Measurements from ENCODE around the gene MYL7. TPM values are rescaled to one million over a fixed set of nuclear protein-coding genes. Genes with fewer than 3 reads are reported as not detected.
"Not testable (repeated sequence)": the region's sequence is repeated elsewhere in the genome, so short reads cannot be mapped to it uniquely, and the experiment has no call there.

MYL7 gene
- total RNA-seq = not detected

GRCh38 chr7:44141221-44141850 is at the start of gene MYL7:
MYL7 (minus strand) TSS chr7:44141332; CDS start chr7:44141305, 27 bp downstream.
- DNase-seq (ENCODE audit: low spot score) = no peak
- ATAC-seq = no peak
- intact Hi-C loops (cut with DNase I) = no loop called here

GRCh38 chr7:44189993-44190872 is 49.1 kb upstream of the MYL7 start:
- DNase-seq (ENCODE audit: low spot score) (no peak), ATAC-seq (no peak)
- intact Hi-C loops (cut with DNase I) = loop anchor here (10.0 kb wide), 1 partner anchor 115 kb away; no protein-coding TSS in a partner anchor

- no peak for ATAC-seq
- DNase-seq (ENCODE audit: low spot score) = no peak
- intact Hi-C loops (cut with DNase I) = loop anchor here (10.0 kb wide), 1 partner anchor 115 kb away; no protein-coding TSS in a partner anchor
These were observed 48.3 kb upstream of the MYL7 start, which contains the start of gene GCK for GRCh38 chr7:44189286-44189992. GCK (minus strand) TSS chr7:44189439; CDS start chr7:44188953, 486 bp downstream.

- intact Hi-C loops (cut with DNase I) = loop anchor here (10.0 kb wide), 1 partner anchor 114 kb away; no protein-coding TSS in a partner anchor
- ATAC-seq = no peak
- DNase-seq (ENCODE audit: low spot score) = no peak
These were observed 47.5 kb upstream of the MYL7 start for GRCh38 chr7:44188480-44189225.

- DNase-seq (ENCODE audit: low spot score) (no peak), ATAC-seq (no peak)
- intact Hi-C loops (cut with DNase I) = loop anchor here (10.0 kb wide), 1 partner anchor 113 kb away; no protein-coding TSS in a partner anchor
These were observed 46.7 kb upstream of the MYL7 start for GRCh38 chr7:44187636-44188416.

GRCh38 chr7:44186736-44187135 is 45.6 kb upstream of the MYL7 start:
- intact Hi-C loops (cut with DNase I) = loop anchor here (10.0 kb wide), 1 partner anchor 112 kb away; no protein-coding TSS in a partner anchor
- ATAC-seq = no peak
- no peak for DNase-seq (ENCODE audit: low spot score)

GRCh38 chr7:44185729-44186128 is 44.6 kb upstream of the MYL7 start:
- intact Hi-C loops (cut with DNase I) = loop anchor here (10.0 kb wide), 1 partner anchor 111 kb away; no protein-coding TSS in a partner anchor
- DNase-seq (ENCODE audit: low spot score) = no peak
- ATAC-seq = no peak

- intact Hi-C loops (cut with DNase I) = loop anchor here (10.0 kb wide), 1 partner anchor 110 kb away; no protein-coding TSS in a partner anchor
These were observed 43.8 kb upstream of the MYL7 start for GRCh38 chr7:44184873-44185446.

GRCh38 chr7:44184206-44184872 is 43.2 kb upstream of the MYL7 start:
- intact Hi-C loops (cut with DNase I) = loop anchor here (10.0 kb wide), 1 partner anchor 110 kb away; no protein-coding TSS in a partner anchor
- ATAC-seq (no peak), DNase-seq (ENCODE audit: low spot score) (no peak)

More at GRCh38 chr7:44184873-44185446, 43.8 kb upstream of the MYL7 start:
- ATAC-seq (no peak), DNase-seq (ENCODE audit: low spot score) (no peak)

GRCh38 chr7:44183386-44183785 is 42.3 kb upstream of the MYL7 start:
- DNase-seq (ENCODE audit: low spot score) (no peak), ATAC-seq (no peak)
- intact Hi-C loops (cut with DNase I) = loop anchor here (10.0 kb wide), 1 partner anchor 109 kb away; no protein-coding TSS in a partner anchor

- no peak for ATAC-seq
These were observed 41.7 kb upstream of the MYL7 start for GRCh38 chr7:44182827-44183226.

GRCh38 chr7:44180631-44181030 is 39.5 kb upstream of the MYL7 start:
- intact Hi-C loops (cut with DNase I) = loop anchor here (10.0 kb wide), 1 partner anchor 106 kb away; no protein-coding TSS in a partner anchor
- no peak for ATAC-seq
- no peak for DNase-seq (ENCODE audit: low spot score)

More at GRCh38 chr7:44182827-44183226, 41.7 kb upstream of the MYL7 start:
- no peak for DNase-seq (ENCODE audit: low spot score)
- intact Hi-C loops (cut with DNase I) = loop anchor here (10.0 kb wide), 1 partner anchor 108 kb away; no protein-coding TSS in a partner anchor

- DNase-seq (ENCODE audit: low spot score) (no peak), ATAC-seq (no peak)
- intact Hi-C loops (cut with DNase I) = no loop called here
These were observed 36.5 kb upstream of the MYL7 start for GRCh38 chr7:44177570-44178131.

GRCh38 chr7:44176486-44176885 is 35.4 kb upstream of the MYL7 start:
- DNase-seq (ENCODE audit: low spot score) (no peak), ATAC-seq (no peak)
- intact Hi-C loops (cut with DNase I) = no loop called here

- ATAC-seq (no peak), DNase-seq (ENCODE audit: low spot score) (no peak)
- intact Hi-C loops (cut with DNase I) = no loop called here
These were observed 34.6 kb upstream of the MYL7 start for GRCh38 chr7:44175730-44176129.

- ATAC-seq; intact Hi-C loops (cut with DNase I); DNase-seq (ENCODE audit: low spot score): not testable (repeated sequence)
These were observed 33.5 kb upstream of the MYL7 start for GRCh38 chr7:44174694-44174948.
